GM19324 (cell line): ENCODE measurements around the gene KCNN2.

ENCODE experiments used
- ATAC-seq: cut with Tn5 transposase; IDR thresholded peaks from one replicate; pipeline ENCODE4 v1.9.1; 2021; ENCODE audit warnings: mild to moderate bottlenecking, moderate library complexity; ENCODE audit not compliant: unreplicated experiment, low FRiP score

Gene KCNN2

GRCh38 chr5:114362197-114362976 is 517 bp downstream of the KCNN2 start:
- ATAC-seq = no peak

DNA sequence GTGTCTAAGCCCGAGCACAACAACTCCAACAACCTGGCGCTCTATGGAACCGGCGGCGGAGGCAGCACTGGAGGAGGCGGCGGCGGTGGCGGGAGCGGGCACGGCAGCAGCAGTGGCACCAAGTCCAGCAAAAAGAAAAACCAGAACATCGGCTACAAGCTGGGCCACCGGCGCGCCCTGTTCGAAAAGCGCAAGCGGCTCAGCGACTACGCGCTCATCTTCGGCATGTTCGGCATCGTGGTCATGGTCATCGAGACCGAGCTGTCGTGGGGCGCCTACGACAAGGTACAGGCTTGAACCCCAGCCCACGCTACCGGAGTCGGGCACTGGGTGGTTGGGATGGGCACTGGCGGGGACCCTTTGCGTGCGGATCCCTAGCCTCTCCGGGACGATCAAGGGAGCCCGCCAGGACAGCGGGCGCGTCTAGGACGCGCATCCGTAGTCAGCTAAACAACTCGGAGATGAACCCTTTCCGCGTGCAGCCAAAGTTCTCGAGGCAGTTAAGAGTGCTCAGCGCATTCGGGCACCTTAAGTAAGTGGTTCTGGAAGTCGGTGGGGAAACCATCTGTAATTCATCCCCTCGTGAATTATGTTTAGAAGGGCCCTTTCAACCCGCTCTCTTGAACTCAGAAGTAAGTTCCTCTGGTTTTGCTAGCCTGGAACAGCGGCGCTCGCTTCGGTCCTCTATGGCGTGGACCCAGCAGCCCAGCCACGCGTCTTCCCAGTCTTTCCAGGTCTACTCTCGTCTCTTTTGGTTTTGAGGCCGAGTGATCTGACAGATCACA is 1.3 kb downstream of the KCNN2 start:
- ATAC-seq = no peak

DNA sequence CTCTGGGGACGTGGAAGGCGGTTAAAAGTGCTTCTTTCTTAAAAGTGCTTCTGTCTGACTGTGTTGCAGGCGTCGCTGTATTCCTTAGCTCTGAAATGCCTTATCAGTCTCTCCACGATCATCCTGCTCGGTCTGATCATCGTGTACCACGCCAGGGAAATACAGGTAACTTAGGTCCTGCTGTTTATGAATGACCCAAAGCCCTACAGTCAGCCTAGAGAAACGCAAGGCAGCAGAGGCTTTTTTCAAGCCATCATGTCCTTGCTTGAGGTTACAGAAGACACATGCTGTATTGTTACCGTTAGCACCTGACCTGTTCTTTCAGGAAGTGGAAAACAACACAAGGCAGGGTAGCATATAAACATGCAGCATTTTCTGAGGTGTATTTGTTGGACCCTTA is 2.0 kb downstream of the KCNN2 start:
- ATAC-seq = no peak

- ATAC-seq = no peak
Observed at GRCh38 chr5:114367029-114367428, 5.2 kb downstream of the KCNN2 start.

DNA sequence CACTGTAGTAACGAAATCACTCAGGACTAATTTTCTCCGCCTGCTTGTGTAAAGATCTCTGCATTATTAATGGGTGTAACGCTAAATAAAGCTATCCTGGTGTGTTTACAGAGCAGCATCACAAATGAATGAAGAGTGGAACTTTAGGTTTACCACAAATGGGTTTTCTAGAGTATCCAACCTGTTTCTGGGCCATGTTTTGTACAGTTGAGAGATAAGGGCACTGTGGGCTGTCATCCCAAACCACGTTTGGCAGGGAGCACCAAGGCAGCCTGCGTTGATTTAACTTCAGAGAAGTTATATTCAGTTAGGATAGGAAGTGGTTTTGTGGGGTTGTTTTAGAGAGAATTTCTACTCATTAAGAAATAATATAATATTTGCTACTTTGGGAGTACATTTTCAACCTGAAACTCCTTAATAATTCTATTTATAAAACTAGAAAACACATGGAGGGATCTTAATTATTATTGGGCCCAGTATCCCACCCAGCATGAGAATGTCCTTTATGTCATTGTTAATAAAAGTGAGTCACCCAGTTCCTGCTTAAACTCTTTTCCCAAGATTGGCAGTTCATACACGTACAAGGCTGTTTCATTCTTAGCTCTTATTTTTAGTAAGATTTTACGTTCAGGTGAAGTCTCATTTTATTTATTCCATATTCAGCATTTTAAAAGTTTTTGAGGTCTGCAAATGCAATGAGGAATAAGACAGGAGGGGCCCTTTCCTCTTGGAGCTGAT is 8.0 kb downstream of the KCNN2 start:
- no peak for ATAC-seq

- no peak for ATAC-seq
Observed at GRCh38 chr5:114377050-114377844, 15.4 kb downstream of the KCNN2 start.

GRCh38 chr5:114377946-114378345 is 16.1 kb downstream of the KCNN2 start:
- ATAC-seq = no peak

- ATAC-seq = no peak
Observed at GRCh38 chr5:114380721-114381120, 18.9 kb downstream of the KCNN2 start.

DNA sequence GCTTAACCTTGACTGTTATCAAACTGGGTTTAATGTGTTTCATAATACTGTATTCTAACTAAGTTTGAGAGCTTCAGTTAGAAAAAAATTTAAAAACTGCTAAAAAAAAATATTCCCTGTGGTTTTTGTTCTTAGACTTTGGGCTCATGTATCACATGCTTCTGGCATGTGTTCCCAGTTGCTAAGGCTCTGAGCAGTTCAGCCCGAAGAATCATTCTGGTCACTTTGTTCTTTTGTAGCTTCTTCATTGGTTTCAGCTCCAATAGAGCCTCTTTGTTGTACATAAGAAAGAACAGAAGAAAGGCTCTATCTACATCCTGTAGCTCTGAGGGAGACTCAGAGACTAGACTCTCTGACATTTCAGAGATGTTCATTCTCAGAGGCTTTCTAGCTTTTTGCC is 25.6 kb downstream of the KCNN2 start:
- ATAC-seq = no peak

DNA sequence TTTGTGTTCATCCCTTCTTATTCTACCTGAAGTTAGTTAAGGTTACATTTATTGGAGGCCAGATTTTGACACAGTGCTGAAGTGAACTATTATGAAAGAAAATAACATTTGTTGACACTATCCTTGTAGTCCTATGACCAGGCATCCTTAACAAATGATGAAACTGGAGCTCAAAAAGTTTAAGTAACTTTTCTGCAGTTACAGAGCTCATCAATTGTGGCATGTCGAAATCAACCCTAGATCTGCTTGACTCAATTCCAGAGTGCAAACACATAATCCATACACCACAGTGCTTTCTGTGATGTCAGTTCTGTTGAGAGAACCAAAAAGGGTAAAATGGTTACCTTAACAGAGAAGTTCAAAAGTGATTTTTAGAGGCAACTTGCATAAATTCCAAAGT is 28.6 kb downstream of the KCNN2 start:
- no peak for ATAC-seq

DNA sequence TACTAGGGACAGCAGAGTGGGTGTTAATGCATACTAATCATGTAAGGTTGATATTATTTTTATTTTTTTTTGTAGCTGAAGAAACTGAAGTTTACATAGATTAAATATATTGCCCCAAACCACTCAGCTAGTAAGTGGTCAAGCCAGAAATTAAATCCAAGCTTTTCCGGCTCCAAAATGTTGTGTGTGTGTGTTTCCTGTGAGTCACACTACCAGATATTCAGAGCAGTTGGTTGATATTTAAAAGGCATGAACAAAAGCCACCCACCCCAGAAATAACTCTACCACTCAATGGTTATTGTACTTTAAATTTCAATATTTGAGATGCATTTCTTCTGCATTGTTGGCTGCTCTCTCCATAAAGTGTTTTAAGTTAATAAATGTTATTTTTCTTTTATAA is 29.5 kb downstream of the KCNN2 start:
- no peak for ATAC-seq

- ATAC-seq = no peak
Observed at GRCh38 chr5:114393159-114393558, 31.3 kb downstream of the KCNN2 start.

DNA sequence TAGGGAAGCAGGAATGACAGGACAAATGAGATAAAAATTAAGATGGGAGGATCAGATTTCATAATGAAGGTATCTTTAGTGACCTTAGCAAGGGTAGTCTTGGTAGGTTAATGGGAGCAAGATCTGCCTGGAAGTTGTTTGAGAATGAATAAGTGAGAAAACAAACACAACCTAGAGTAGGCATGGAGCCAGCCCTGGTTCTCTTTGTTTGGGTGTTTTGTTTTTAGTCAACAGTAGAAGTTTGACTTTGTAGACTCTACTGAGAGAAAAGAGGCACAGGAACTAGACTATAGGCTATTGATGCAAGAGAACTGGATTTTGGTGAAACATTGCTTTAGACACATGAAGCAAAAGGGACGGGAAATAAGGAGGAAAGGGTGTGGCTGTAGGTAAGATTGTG is 40.3 kb downstream of the KCNN2 start:
- ATAC-seq = no peak

DNA sequence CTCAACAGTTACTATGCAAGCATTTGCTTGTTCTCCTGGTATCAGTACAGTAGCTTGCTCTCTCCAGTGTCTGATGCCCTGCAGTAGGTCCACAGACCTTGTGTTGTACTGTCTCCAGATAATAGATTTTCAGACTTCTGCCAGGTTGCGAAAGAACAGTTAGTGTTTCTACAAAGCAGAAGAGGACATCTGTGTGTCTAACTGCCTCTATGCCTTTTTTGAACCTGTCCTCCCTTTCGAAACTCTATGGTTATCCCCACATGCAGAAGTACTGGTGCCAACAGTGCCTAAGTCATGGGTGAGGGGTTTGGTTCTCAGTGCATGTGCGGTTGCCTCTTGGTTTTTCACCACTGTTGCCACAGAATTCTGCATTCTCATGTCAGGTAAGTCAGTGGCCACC is 45.9 kb downstream of the KCNN2 start:
- no peak for ATAC-seq

DNA sequence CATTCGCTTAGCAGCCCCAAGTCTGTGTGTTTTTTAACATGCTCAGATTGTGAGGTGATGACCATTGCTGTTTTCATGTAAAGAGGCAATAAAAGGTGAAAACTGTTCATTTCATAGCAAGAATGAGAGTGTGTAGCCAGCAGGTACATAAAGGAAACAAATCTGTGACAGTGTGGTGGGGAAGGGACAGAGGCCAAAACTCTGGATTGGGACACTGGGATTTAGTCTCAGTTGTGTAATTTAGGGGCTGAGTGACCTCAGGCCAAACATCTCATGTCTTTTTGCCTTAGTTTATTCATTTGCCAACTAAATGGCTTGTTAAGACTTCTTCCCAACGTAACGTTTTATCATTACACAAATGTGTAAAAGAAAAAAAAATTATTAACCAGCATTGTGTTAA is 47.0 kb downstream of the KCNN2 start:
- ATAC-seq = no peak

DNA sequence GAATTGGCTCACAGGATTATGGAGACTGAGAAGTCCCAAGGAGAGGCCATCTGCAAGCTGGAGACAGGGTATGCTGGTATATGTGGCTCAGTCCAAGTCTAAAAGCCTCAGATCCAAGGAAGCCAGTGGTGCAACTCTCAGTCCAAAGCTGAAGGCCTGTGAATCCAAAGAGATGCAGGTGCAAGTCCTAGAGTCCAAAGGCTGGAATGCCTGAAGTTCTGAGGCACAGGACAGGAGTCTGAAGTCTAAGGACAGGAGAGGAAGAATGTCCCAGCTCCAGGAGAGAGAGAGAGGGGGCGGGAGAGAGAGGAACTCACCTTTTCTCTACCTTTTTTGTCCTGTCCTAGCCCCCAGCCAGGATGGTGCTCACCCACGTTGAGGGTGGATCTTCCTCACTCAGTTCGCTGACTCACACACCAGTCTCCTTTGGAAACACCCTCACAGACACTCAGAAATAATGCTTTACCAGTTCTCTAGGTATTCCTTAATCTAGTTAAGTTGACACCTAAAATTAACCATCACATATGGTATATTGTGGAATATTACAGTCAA is 49.6 kb downstream of the KCNN2 start:
- no peak for ATAC-seq

- ATAC-seq = no peak
Observed at GRCh38 chr5:114412510-114413171, 50.8 kb downstream of the KCNN2 start.

- no peak for ATAC-seq
Observed at GRCh38 chr5:114415760-114416159, 53.9 kb downstream of the KCNN2 start.

- no peak for ATAC-seq
Observed at GRCh38 chr5:114416254-114416653, 54.4 kb downstream of the KCNN2 start.

- ATAC-seq = no peak
Observed at GRCh38 chr5:114417519-114417918, 55.6 kb downstream of the KCNN2 start.
